Fibroblast of the aortic adventitia (primary cell): ENCODE results near the gene CDH12. TPM values are rescaled to one million over a fixed set of nuclear protein-coding genes. Genes with fewer than 3 reads are reported as not detected.
"Not testable (repeated sequence)": the region's sequence is repeated elsewhere in the genome, so short reads cannot be mapped to it uniquely, and the experiment has no call there.

Experiments used
- DNase-seq: peaks from one replicate; pipeline ENCODE4 v3.0.0-alpha.2; 2010; ENCODE audit warnings: low read depth
- H3K4me3 ChIP-seq: 2 replicates; pipeline ENCODE4 v1.5.1; 2011; ENCODE audit warnings: low read depth, mild to moderate bottlenecking, control low read depth, low read length, moderate library complexity
- total RNA-seq: library from RNA; depleted of rRNA; stranded (reverse); fragments of >200 nt; gene quantifications from 2 replicates; pipeline ENCODE4 v1.2.3, GENCODE V29; 2012; ENCODE audit warnings: low replicate concordance
- TF ChIP-seq, protein P1 (sequence below): IDR thresholded peaks from 2 replicates; pipeline ENCODE4 v1.5.1; 2011; ENCODE audit warnings: mild to moderate bottlenecking, low read length, control low read depth, inconsistent platforms; ENCODE audit not compliant: insufficient read depth

CDH12 gene
- total RNA-seq, 1 donor: 0.09 TPM

DNA sequence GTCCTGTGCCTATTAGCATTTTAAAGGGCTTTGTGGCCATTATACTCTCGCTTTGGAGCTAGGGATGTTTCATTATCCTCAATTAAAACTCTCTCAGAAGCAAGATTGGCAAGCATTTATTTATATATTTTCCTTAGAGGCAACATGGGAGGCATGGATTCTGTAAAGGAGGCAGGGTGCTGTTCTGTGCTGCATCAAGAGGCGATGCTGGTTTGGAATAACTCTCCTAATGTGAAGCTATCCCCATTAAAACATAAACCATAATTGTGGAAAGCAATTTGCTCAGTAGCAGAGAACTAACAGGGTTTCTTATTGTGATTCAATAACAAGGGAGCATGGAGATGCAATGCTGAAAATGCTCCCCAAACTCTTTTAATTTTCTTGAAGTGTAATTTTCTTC is 664.5 kb downstream of the CDH12 start:
- DNase-seq, H3K4me3 ChIP-seq: not testable (repeated sequence)

DNA sequence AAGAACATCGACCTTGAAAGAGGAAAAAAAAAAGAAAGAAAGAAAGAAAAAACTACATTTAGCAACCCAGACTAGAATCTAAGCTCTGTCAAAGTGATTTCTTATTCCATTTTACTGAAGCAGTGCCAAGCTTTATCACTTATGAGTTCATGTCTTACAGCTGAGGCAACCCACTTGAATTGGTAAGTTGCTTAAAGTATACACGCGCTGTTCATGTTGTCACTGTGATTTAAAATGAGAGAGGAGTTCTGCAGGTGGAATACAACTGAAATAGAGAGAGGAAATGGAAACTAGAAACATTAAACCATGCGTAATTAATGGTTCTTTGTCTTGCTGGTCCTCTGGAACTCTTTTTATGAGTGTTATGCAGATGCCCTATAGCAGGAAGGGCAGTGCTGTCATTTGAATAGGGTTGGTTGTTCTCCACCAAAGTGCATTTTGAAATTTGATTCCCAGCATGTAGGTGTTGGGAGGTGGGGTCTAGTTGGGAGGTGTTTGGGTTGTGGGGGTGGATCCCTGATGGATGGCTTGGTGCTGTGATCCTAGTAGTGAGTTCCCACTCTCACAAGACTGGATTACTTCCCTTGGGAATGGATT is 665.4 kb downstream of the CDH12 start:
- not testable (repeated sequence) for H3K4me3 ChIP-seq, DNase-seq

DNA sequence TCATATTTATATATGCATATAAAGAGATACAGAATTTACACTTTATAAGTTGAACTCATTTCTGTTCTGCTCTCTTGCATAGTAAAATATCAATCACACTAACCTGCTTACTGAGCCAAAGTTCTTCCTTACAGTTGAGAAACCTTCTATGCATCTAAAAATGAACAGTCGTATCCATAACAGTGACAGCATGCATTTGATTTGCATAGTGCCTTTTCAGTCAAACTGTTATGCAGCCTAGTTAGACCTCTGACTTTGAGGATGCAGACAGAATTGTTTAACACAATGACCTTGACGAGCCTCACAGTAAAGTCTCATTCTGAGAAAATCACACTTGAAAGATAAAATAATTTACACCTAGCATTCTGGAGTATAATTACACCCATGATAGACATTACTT is 683.9 kb downstream of the CDH12 start:
- DNase-seq, H3K4me3 ChIP-seq: not testable (repeated sequence)

DNA sequence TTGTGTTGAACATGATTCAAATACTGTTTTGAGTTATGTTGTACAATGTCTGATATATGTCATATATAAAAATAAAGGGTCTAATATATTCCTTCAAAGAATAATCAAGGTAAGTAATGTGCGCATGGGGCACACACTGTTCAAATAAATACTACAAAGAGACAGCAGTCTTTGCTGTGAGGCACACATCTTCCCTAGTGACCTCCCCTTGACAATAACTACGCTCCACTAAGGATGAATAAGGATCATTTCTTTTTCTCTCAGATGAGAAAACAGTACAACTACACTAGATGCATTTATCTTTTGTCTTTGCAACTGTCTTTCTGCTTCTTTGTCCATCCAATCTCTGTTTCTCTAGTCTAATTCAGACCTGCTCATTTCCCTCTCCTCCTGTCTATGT is 684.4 kb downstream of the CDH12 start:
- DNase-seq: not testable (repeated sequence)

DNA sequence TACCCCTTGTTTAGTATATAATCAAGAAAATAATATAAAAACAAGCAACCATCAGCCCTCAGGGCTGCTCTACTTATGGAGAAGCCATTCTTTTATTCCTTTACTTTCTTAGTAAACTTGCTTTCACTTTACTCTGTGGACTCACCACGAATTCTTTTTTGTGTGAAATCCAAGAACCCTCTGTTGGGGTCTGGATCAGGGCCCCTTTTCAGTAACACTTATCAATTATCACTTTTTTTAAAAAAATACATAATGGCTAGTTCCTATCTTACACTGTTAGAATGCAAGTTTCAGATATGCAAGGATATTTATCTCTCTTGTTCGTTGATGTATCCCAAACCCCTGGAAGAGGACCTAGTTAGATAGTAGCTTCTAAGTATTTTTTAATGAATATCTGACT is 687.2 kb downstream of the CDH12 start:
- not testable (repeated sequence) for H3K4me3 ChIP-seq, DNase-seq

More for the DNA sequence above, 684.4 kb downstream of the CDH12 start:
- not testable (repeated sequence) for H3K4me3 ChIP-seq

DNA sequence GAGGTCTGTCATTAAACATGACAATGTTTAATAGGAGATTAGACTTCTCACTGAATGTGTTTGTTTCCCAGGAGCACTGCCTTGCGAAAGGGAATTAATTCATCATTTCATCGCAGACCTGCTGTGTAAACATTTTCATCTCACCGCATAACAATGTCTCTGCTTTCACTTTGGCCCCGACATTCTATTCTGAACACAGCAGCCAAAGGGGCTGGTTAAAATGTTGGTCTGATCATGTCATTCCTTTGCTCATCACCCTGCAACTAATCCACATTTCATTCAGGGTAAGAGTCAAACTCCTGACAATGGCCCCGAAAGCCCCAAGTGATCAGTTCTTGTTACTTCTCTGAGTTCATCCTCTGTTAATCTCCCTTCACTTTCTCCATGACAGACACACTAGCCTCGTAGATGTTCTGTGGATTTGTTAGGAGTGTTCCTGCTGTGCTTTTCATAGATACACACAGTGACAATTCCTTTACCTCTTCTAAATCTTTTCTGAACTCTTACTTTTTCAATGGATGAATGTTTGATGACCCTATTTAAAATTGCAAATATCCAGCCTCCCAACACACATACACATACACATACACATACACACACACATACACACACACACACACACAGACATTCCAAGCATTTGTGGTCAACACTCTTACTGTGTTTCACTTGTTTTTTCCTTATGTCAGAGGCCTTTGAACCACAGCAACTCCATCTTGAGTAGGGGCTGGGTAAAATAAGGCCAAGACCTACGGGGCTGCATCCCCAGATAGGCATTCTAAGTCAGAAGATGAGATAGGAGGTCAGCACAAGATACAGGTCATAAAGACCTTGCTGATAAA is 688.0 kb downstream of the CDH12 start:
- DNase-seq, H3K4me3 ChIP-seq: not testable (repeated sequence)

DNA sequence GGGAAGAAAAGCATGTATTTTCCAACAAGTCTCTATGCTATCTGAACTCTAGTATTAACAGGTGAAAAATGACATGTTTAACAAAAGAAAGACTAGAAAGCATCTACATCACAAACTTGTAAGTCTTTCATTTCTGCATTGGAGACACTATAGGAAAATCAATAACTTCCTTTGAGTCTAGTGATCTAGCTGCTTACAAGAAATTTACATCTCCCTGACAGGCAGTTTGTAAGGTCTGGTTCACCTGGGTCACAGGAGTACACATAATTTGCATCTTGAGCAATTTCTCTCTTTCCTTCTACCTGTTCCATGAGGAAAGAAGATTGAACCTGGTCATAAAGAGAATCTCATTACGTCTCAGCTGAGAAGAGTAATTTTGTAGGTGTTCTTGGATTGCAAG is 696.2 kb downstream of the CDH12 start:
- not testable (repeated sequence) for H3K4me3 ChIP-seq, DNase-seq

DNA sequence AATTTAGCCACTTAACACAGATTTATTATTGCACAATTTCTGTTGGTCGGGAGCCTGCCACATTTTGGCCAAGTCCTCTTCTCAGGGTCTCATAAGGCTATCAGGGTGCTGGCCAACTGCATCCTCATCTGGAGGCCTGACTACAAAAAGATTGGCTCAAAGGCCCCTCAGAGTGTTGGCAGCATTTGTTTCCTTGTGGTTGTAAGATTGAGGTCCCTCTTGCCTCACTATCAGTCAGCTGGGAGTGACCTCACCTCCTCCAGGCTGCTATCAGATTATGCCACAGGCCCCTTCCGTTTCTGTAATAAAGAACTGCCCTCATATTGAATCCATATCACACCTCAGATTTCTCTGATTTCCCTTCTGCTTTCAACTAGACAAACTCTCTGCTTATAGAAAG is 698.4 kb downstream of the CDH12 start:
- H3K4me3 ChIP-seq, DNase-seq: not testable (repeated sequence)

DNA sequence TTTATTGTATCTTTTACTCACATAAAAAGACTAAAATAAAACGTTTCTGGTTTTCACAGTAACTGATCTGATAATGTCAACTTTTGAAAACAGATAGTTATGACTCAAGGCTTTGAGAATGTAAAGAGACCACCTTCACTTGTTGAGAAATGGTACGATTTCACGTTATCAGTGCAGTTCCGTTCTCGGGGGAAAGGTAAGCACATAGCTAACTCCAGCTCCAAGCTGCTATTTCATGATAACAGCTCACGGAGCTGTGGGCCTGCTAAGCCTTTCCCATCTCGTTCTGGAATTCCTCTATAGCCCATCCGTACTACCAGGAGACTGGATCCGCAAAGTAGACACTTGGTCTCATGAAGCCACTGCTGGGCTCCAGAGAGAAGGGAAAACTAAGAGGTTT is 701.3 kb downstream of the CDH12 start:
- not testable (repeated sequence) for DNase-seq, H3K4me3 ChIP-seq

DNA sequence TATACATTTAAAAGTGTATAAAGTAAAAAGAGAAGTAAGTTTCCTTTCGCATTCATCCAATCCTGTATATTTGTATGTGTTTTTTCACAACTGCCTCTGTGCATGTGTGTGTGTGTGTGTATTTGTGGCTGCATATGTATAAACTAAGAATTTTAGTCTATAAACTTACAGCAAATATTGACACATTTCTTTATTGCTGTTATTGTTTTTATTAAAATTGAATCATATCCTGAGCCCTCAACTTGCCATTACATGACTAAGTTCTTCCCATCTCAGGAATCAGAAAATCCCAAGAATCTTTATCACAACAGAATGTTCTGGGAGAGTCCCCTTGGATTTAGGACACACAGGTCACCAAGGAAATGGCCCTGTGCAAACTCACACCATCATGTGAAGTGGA is 712.7 kb downstream of the CDH12 start:
- not testable (repeated sequence) for DNase-seq

DNA sequence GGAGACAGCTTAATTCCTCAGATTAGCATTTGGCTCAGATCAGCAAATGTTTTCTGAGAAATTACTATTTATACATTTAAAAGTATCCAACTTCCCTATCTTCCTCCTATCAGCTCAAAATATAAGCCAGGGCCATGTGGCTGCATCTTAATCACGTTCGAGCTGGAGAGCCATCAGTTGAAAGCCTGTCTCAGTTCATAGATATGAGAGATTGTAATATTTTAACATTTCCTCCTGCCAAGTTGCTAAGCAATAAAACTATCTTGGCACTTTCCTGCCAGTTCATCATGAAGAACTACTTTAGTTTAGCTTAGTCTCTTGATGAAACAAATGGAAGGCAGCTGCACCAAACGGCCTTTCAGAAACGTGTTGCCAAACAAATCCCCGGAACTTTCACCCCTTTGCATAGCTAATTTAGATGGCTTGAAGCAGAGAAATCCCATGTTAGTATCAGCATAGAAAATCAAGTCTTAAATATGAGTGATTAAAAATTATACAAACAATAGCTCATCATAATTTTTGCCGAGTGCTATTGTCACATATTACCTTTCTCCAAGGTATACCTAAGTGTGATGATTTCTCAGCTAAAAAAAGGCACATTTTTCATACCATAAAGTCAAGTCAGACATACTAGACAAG is 713.4 kb downstream of the CDH12 start:
- not testable (repeated sequence) for DNase-seq, H3K4me3 ChIP-seq

More for the DNA sequence above, 712.7 kb downstream of the CDH12 start:
- H3K4me3 ChIP-seq: not testable (repeated sequence)

DNA sequence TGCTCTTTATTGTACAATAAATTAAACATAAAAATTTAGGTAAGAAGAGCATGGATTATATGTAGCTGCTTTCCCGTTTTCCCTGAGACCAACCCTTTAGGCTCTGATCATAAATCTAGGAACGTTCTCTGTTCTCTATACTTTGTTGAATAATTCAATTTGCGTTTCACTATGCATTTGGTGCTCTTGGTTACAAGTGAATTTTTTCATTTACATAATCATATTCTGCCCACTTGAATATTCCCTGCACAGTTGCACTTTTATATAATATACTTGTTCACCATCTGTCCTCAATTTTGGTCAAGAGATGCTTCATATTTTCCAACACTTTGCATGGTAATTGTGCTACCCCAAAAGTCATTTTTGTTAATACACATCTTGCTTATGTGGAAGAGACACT is 741.8 kb downstream of the CDH12 start:
- no peak for DNase-seq
- no peak overlapping the region for H3K4me3 ChIP-seq
- TF ChIP-seq, protein P1, sequence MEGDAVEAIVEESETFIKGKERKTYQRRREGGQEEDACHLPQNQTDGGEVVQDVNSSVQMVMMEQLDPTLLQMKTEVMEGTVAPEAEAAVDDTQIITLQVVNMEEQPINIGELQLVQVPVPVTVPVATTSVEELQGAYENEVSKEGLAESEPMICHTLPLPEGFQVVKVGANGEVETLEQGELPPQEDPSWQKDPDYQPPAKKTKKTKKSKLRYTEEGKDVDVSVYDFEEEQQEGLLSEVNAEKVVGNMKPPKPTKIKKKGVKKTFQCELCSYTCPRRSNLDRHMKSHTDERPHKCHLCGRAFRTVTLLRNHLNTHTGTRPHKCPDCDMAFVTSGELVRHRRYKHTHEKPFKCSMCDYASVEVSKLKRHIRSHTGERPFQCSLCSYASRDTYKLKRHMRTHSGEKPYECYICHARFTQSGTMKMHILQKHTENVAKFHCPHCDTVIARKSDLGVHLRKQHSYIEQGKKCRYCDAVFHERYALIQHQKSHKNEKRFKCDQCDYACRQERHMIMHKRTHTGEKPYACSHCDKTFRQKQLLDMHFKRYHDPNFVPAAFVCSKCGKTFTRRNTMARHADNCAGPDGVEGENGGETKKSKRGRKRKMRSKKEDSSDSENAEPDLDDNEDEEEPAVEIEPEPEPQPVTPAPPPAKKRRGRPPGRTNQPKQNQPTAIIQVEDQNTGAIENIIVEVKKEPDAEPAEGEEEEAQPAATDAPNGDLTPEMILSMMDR: no peak

DNA sequence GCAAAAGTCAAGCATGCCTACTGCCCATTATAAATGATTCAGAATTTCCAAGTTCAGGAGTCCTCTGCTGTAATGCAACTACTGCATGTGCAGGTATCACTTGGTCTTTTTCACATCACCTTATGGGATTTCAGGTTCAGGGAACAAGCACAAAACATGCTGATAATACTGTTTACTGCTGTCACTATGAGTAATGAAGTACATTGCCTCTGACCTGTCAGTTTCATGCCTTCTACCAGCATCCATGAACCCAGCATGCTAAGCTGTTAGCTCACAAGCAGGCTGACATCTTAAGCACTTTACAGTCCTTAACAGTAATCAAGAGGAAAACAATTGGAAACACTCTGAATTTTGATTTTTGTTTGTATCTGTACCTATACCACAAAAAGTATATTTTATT is 743.8 kb downstream of the CDH12 start:
- TF ChIP-seq, protein P1: no peak
- no peak for DNase-seq
- H3K4me3 ChIP-seq: no peak overlapping the region
